Natural killer cell (primary cell): ENCODE measurements around the gene IL18RAP. TPM values are rescaled to one million over a fixed set of nuclear protein-coding genes. Genes with fewer than 3 reads are reported as not detected.

ENCODE experiments used
- ATAC-seq, 3 donors: fragments of 150-1000 bp in 2 of 3; fragments of 200-7000 bp in 1 of 3; cut with Tn5 transposase; 1 replicate in 1 of 3; 2 replicates in 2 of 3; pipeline ENCODE4 v1.10.0; 2021; ENCODE audit warnings: mild to moderate bottlenecking in 2 of 3, moderate library complexity in 2 of 3
- DNase-seq, 2 donors: peaks; one replicate each; pipeline versions ENCODE4 v3.0.0 to v3.0.0-alpha.2; 2013 to 2021; ENCODE audit warnings: mixed read lengths in 1 of 2
- H3K27ac ChIP-seq: one replicate; pipeline ENCODE4 v1.5.1; 2013; ENCODE audit warnings: mild to moderate bottlenecking, low read length
- H3K27me3 ChIP-seq: one replicate; pipeline ENCODE4 v1.6.1; 2013; ENCODE audit warnings: low read length; ENCODE audit not compliant: control insufficient read depth, insufficient read depth
- H3K36me3 ChIP-seq: one replicate; pipeline ENCODE4 v1.6.1; 2013; ENCODE audit warnings: low read length; ENCODE audit not compliant: control insufficient read depth, insufficient read depth
- H3K4me1 ChIP-seq: one replicate; pipeline ENCODE4 v1.6.1; 2013; ENCODE audit warnings: low read length; ENCODE audit not compliant: control insufficient read depth, insufficient read depth
- H3K4me3 ChIP-seq: one replicate; pipeline ENCODE4 v1.5.1; 2013; ENCODE audit warnings: low read length
- H3K9me3 ChIP-seq: one replicate; pipeline ENCODE4 v1.6.1; 2013; ENCODE audit warnings: low read length; ENCODE audit not compliant: control insufficient read depth, insufficient read depth
- H3K27ac Mint-ChIP-seq, 2 donors: one replicate each; pipeline ENCODE4 v1.8.0; 2022; ENCODE audit warnings: mild to moderate bottlenecking in 2 of 2, mixed read lengths in 2 of 2, moderate library complexity in 1 of 2
- H3K27me3 Mint-ChIP-seq, 2 donors: one replicate each; pipeline ENCODE4 v1.8.0; 2022; ENCODE audit warnings: low read depth in 2 of 2, mixed read lengths in 2 of 2
- H3K36me3 Mint-ChIP-seq: one replicate; pipeline ENCODE4 v1.8.0; 2022; ENCODE audit warnings: mixed read lengths
- H3K4me1 Mint-ChIP-seq, 2 donors: one replicate each; pipeline ENCODE4 v1.8.0; 2022; ENCODE audit warnings: mixed read lengths in 2 of 2
- H3K4me3 Mint-ChIP-seq: one replicate; pipeline ENCODE4 v1.8.0; 2022; ENCODE audit warnings: mild to moderate bottlenecking, moderate library complexity, mixed read lengths
- H3K9me3 Mint-ChIP-seq, 2 donors: one replicate each; pipeline ENCODE4 v1.8.0; 2022; ENCODE audit warnings: mixed read lengths in 2 of 2
- CTCF ChIP-seq: fragments of 200-600 bp; IDR thresholded peaks from one replicate; pipeline ENCODE4 v1.8.0; 2022; ENCODE audit warnings: antibody characterized with exemption
- WGBS: methylation state at CpG from one replicate; pipeline ENCODE4 v1.1.7; 2013; ENCODE audit warnings: missing lambda C conversion rate; ENCODE audit not compliant: insufficient coverage; 5-methylcytosine and 5-hydroxymethylcytosine counted together
- intact Hi-C: fragments of 100-400 bp; cut with micrococcal nuclease; formaldehyde crosslinking; loops from one replicate; pipeline ENCODE4 v1.14.2; 2022
- total RNA-seq, 4 donors: library from RNA; stranded (reverse); fragments of 120-200 nt in 1 of 4; gene quantifications; one replicate each; pipeline versions ENCODE4 v1.2.3 to v1.2.4, GENCODE V29; 2013 to 2022

Gene IL18RAP
- total RNA-seq, 3 donors from 2014 or later (not counting 1 experiment from before 2014, with no cell fraction given): 136 to 309 (median 203) TPM

GRCh38 chr2:102451968-102452367 lies 29.0 kb downstream of the IL18RAP start:
- peaks cover 35 to 40% of the 10 kb centered on the region in 2 donors for H3K4me1 Mint-ChIP-seq
- H3K27me3 Mint-ChIP-seq: no peaks in the 10 kb centered on the region
- H3K36me3 Mint-ChIP-seq: peaks cover 29% of the 10 kb centered on the region
- intact Hi-C loops: no loop called here
- H3K27me3 ChIP-seq: no peaks in the 10 kb centered on the region
- peaks cover 14% of the 10 kb centered on the region for H3K4me1 ChIP-seq
- H3K27ac Mint-ChIP-seq: peak overlapping the region; percentile 50 to 56
- DNase-seq (no peak), ATAC-seq (no peak)
- H3K4me3 ChIP-seq: no peak overlapping the region
- no peak for TF ChIP-seq CTCF
- H3K27ac ChIP-seq: no peak overlapping the region
- H3K9me3 ChIP-seq: no peaks in the 10 kb centered on the region
- WGBS: 88% methylated on average over 2 of the region's 2 CpGs
- H3K36me3 ChIP-seq: peaks cover 58% of the 10 kb centered on the region
- no peak overlapping the region for H3K4me3 Mint-ChIP-seq
- no peaks in the 10 kb centered on the region for H3K9me3 Mint-ChIP-seq

DNA sequence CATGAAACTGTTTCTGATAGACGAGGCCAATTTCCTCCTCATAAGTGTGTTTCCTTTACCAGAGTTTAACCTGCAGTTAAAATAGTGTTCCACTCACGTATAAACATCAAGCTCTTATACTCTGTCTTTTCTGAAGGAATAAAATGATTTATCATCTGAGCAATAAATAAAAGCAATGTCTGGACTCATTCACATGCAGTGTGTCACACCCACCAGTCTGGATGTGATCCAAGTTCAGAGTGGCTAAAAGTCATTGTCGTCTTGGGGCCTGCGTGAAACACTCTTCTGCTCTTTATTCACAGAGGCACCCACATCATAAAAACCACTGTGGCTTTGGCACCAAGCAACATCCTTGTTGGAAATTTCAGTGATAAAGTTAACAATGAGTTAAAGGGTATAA lies 30.5 kb downstream of the IL18RAP start:
- ATAC-seq: no peak
- WGBS: 23% methylated on average over 4 of the region's 4 CpGs
- no peak for DNase-seq
- H3K9me3 ChIP-seq: no peaks in the 10 kb centered on the region
- H3K4me3 Mint-ChIP-seq: no peak overlapping the region
- H3K36me3 ChIP-seq: peaks cover 46% of the 10 kb centered on the region
- H3K4me1 Mint-ChIP-seq: peaks cover 35 to 40% of the 10 kb centered on the region in 2 donors
- H3K4me3 ChIP-seq: no peak overlapping the region
- no peak overlapping the region for H3K27ac ChIP-seq
- intact Hi-C loops: no loop called here
- no peaks in the 10 kb centered on the region for H3K27me3 Mint-ChIP-seq
- TF ChIP-seq CTCF: no peak
- peaks cover 14% of the 10 kb centered on the region for H3K4me1 ChIP-seq
- H3K9me3 Mint-ChIP-seq: no peaks in the 10 kb centered on the region
- H3K27ac Mint-ChIP-seq: peak overlapping the region; percentile 78 to 85
- peaks cover 29% of the 10 kb centered on the region for H3K36me3 Mint-ChIP-seq
- no peaks in the 10 kb centered on the region for H3K27me3 ChIP-seq

GRCh38 chr2:102455061-102455670 lies 32.2 kb downstream of the IL18RAP start:
- intact Hi-C loops: no loop called here
- Histone ChIP-seq H3K36me3 (peaks cover 30% of the 10 kb centered on the region), H3K27ac (peak overlapping the region; percentile 25), H3K9me3 (no peaks in the 10 kb centered on the region), H3K4me1 (peaks cover 14% of the 10 kb centered on the region), H3K4me3 (no peak overlapping the region), H3K27me3 (no peaks in the 10 kb centered on the region)
- no peak for TF ChIP-seq CTCF
- DNase-seq: no peak
- no peak overlapping the region for H3K4me3 Mint-ChIP-seq
- peaks cover 29 to 40% of the 10 kb centered on the region in 2 donors for H3K4me1 Mint-ChIP-seq
- peak overlapping the region; percentile 78 to 85 for H3K27ac Mint-ChIP-seq
- no peaks in the 10 kb centered on the region for H3K9me3 Mint-ChIP-seq
- ATAC-seq: no peak
- no peaks in the 10 kb centered on the region for H3K27me3 Mint-ChIP-seq
- WGBS: 100% methylated on average over 1 of the region's 2 CpGs
- peaks cover 29% of the 10 kb centered on the region for H3K36me3 Mint-ChIP-seq

- Histone ChIP-seq H3K9me3 (no peaks in the 10 kb centered on the region), H3K27me3 (no peaks in the 10 kb centered on the region), H3K36me3 (no peaks in the 10 kb centered on the region), H3K27ac (no peak overlapping the region), H3K4me1 (no peaks in the 10 kb centered on the region), H3K4me3 (no peak overlapping the region)
- ATAC-seq (no peak), DNase-seq (no peak)
- peaks cover 7% of the 10 kb centered on the region for H3K36me3 Mint-ChIP-seq
- no peak for TF ChIP-seq CTCF
- H3K9me3 Mint-ChIP-seq: no peaks in the 10 kb centered on the region
- H3K27ac Mint-ChIP-seq: no peak overlapping the region
- WGBS: no CpG with 5 or more reads among the region's 1 CpG
- intact Hi-C loops: no loop called here
- H3K4me1 Mint-ChIP-seq: peaks cover 4 to 6% of the 10 kb centered on the region in 2 donors
- no peak overlapping the region for H3K4me3 Mint-ChIP-seq
- peaks cover 2 to 10% of the 10 kb centered on the region in 2 donors for H3K27me3 Mint-ChIP-seq
Measured at GRCh38 chr2:102460467-102460866, 37.5 kb downstream of the IL18RAP start.
